Measurements from ENCODE around the gene COG8. TPM values are rescaled to one million over a fixed set of nuclear protein-coding genes. Genes with fewer than 3 reads are reported as not detected.

The COG8 gene
- total and polyA plus RNA-seq, 9 of the 15 experiments (the other 6 are each of a cell fraction or from before 2014, with no cell fraction given) = 3.7 to 42.6 (median 30.1) TPM

DNA sequence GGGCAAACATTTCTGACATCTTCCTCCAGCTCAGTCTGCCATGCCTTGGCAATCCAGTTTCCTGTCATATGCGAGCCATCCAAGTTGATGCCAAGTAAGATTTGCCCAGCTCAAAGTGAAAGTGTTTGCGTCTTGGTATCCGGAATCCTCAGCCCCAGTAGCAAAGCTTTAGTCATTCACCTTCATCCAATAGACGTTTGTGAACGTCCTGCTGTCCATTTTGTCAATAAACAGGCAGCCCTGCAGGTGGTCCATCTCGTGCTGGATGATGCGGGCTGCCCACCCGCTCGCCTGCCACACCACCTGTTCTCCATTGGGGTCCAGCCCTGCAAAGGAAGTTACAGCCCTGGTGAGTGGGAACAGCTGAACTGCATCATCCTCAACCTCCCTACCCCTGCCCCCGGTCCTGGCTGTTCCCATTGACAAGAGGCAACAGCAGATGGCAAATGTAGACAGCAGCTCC is 10.5 kb downstream of the COG8 start:
- Histone ChIP-seq H4K20me1 (replicated peaks; ENCODE audit: control insufficient read depth, insufficient read depth, low read length) (peaks cover 31% of the 10 kb centered on the region), H3K9me1 (ENCODE audit: control insufficient read depth, insufficient read depth, low read length) (no peaks in the 10 kb centered on the region), H3K9ac (ENCODE audit: insufficient read depth in 1 of 2, low read depth in 2 of 2, low read length in 2 of 2) (peak overlapping the region; percentile 85 to 97), H3K36me3 (ENCODE audit: control insufficient read depth, insufficient read depth, low read length) (peaks cover 78% of the 10 kb centered on the region), H3K4me1 (replicated peaks in 1 of 2; ENCODE audit: control insufficient read depth in 2 of 2, insufficient read depth in 2 of 2, low read length in 2 of 2) (peaks cover 21 to 63% of the 10 kb centered on the region in 2 experiments; a peak in 4 of 5 replicates), H3K4me3 (peak overlapping the region; percentile 88), H3K9me3 (replicated peaks; ENCODE audit: control insufficient read depth, insufficient read depth, low read depth, low read length) (no peaks in the 10 kb centered on the region), H3K79me2 (ENCODE audit: control insufficient read depth, insufficient read depth, low read length) (peaks cover 77% of the 10 kb centered on the region), H3K27me3 (ENCODE audit: control insufficient read depth in 2 of 2, insufficient read depth in 2 of 2, low read length in 2 of 2) (no peaks in the 10 kb centered on the region), H3K27ac (ENCODE audit: extremely low read depth, low read depth, low read length) (peak overlapping the region; percentile 95; the same call in 1 of the 3 replicates), H3K4me2 (ENCODE audit: insufficient read depth, low read length) (peak overlapping the region; percentile 89), H2AFZ (ENCODE audit: low read depth, low read length) (no peak overlapping the region)
- CTCF ChIA-PET (ENCODE audit: low intra/inter-chr PET ratio) = no interaction called here
- TF ChIP-seq SP1 (CRISPR knock-in tag; IDR thresholded peaks at IDR 0.05) (peak; percentile 49; the same call in 1 of the 2 replicates), TFAP4 (CRISPR knock-in tag; IDR thresholded peaks at IDR 0.05; ENCODE audit: borderline replicate concordance) (0 out of 2 replicates have a peak, but pooled peaks have one; percentile 23), CHAMP1 (IDR thresholded peaks at IDR 0.05) (no peak), MYNN (IDR thresholded peaks at IDR 0.05) (0 out of 2 replicates have a peak, but pooled peaks have one; percentile 11), MYNN (CRISPR knock-in tag; IDR thresholded peaks at IDR 0.05) (no peak), KDM5B (IDR thresholded peaks at IDR 0.05; ENCODE audit: insufficient replicate concordance, low read depth, low read length) (peak; percentile 31), HDAC6 (IDR thresholded peaks at IDR 0.05; ENCODE audit: low read depth, low read length) (0 out of 2 replicates have a peak, but pooled peaks have one; percentile 5), ZNF184 (CRISPR knock-in tag; IDR thresholded peaks at IDR 0.05) (no peak)
- TF ChIP-seq, protein P1, sequence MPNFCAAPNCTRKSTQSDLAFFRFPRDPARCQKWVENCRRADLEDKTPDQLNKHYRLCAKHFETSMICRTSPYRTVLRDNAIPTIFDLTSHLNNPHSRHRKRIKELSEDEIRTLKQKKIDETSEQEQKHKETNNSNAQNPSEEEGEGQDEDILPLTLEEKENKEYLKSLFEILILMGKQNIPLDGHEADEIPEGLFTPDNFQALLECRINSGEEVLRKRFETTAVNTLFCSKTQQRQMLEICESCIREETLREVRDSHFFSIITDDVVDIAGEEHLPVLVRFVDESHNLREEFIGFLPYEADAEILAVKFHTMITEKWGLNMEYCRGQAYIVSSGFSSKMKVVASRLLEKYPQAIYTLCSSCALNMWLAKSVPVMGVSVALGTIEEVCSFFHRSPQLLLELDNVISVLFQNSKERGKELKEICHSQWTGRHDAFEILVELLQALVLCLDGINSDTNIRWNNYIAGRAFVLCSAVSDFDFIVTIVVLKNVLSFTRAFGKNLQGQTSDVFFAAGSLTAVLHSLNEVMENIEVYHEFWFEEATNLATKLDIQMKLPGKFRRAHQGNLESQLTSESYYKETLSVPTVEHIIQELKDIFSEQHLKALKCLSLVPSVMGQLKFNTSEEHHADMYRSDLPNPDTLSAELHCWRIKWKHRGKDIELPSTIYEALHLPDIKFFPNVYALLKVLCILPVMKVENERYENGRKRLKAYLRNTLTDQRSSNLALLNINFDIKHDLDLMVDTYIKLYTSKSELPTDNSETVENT (CRISPR knock-in tag; IDR thresholded peaks at IDR 0.05) = 0 out of 2 replicates have a peak, but pooled peaks have one; percentile 20
- 8% methylated on average over 10 of the region's 10 CpGs for WGBS (ENCODE audit: insufficient coverage, low coverage, missing lambda C conversion rate)
- ATAC-seq (no peak), FAIRE-seq (peak; percentile 74), DNase-seq (ENCODE audit: extremely low read depth in 1 of 4, low spot score in 3 of 4) (peak in 2 of 4 experiments; percentile 24 to 28)
- BruUV-seq (replicated peaks) = no TSS peak
- intact Hi-C loops (cut with micrococcal nuclease) = no loop called here
- in situ Hi-C loops (cut with MboI) = no loop called here
- POLR2A ChIA-PET = interaction anchor here (0.7 to 5.1 kb wide), 8 partner anchors 9 to 161 kb away, joined by 3 to 51 read pairs (median 4); partner anchors contain the start of genes COG8, NIP7 and TERF2

All from K562 (cell line).